T-cell (primary cell): Measurements from ENCODE around the gene RNASEH2B. TPM values are rescaled to one million over a fixed set of nuclear protein-coding genes. Genes with fewer than 3 reads are reported as not detected.

Experiments
- ATAC-seq, 4 experiments: fragments of 200-7000 bp in 3 of 4; fragments of 150-1000 bp in 1 of 4; cut with Tn5 transposase; replicated peaks in 1 of 4; 1 replicate in 3 of 4; 2 replicates in 1 of 4; pipeline ENCODE4 v1.10.0; 2021; ENCODE audit warnings: moderate library complexity in 3 of 4, mild to moderate bottlenecking in 2 of 4, moderate number of reproducible peaks in 1 of 4
- CTCF ChIA-PET, 2 donors: fragments of 300-600 bp; sonication (Branson Sonifier 250); formaldehyde crosslinking; loops; one replicate each; lab custom pipeline; 2022; ENCODE audit warnings: antibody characterized with exemption in 2 of 2; lab: Charles Lee
- POLR2A ChIA-PET, 2 donors: fragments of 300-600 bp; sonication (Branson Sonifier 250); formaldehyde crosslinking; loops; one replicate each; lab custom pipeline; 2022; ENCODE audit warnings: antibody characterized with exemption in 2 of 2; lab: Charles Lee
- DNase-seq, 35 experiments: peaks; one replicate each; pipeline versions ENCODE4 v3.0.0 to v3.0.0-alpha.2; 2013 to 2023
- H3K27ac ChIP-seq: one replicate; pipeline ENCODE4 v1.5.1; 2013; ENCODE audit warnings: low read length
- H3K27me3 ChIP-seq, 2 experiments: replicated peaks in 1 of 2; 1 replicate in 1 of 2; 2 replicates in 1 of 2; pipeline versions ENCODE4 v1.6.1 to v1.7.0; 2013; ENCODE audit warnings: low read length in 1 of 2, mixed read lengths in 1 of 2; ENCODE audit not compliant: control insufficient read depth in 2 of 2, insufficient read depth in 2 of 2; ENCODE audit errors: extremely low read depth in 1 of 2
- H3K36me3 ChIP-seq, 2 donors: 1 replicate in 1 of 2; 2 replicates in 1 of 2; pipeline versions ENCODE4 v1.6.1 to v1.7.0; 2013; ENCODE audit warnings: low read length in 1 of 2; ENCODE audit not compliant: control insufficient read depth in 2 of 2, insufficient read depth in 1 of 2; ENCODE audit errors: extremely low read depth in 1 of 2
- H3K4me1 ChIP-seq, 2 experiments: 1 replicate in 1 of 2; 2 replicates in 1 of 2; pipeline versions ENCODE4 v1.6.1 to v1.7.0; 2013; ENCODE audit warnings: low read length in 2 of 2, mixed read lengths in 1 of 2; ENCODE audit not compliant: insufficient read depth in 2 of 2, control insufficient read depth in 1 of 2; ENCODE audit errors: extremely low read depth in 1 of 2
- H3K4me3 ChIP-seq, 2 donors: 1 replicate in 1 of 2; 2 replicates in 1 of 2; pipeline versions ENCODE4 v1.5.1 to v1.7.0; 2013; ENCODE audit warnings: mild to moderate bottlenecking in 2 of 2, low read length in 1 of 2, moderate library complexity in 1 of 2; ENCODE audit not compliant: control insufficient read depth in 1 of 2; ENCODE audit errors: extremely low read depth in 1 of 2
- H3K9me3 ChIP-seq: 2 replicates; pipeline ENCODE4 v1.7.0; 2013
- H3K27ac Mint-ChIP-seq, 2 donors: one replicate each; pipeline ENCODE4 v1.8.0; 2020 to 2021; ENCODE audit warnings: mild to moderate bottlenecking in 2 of 2, mixed read lengths in 2 of 2
- H3K27me3 Mint-ChIP-seq, 2 donors: one replicate each; pipeline ENCODE4 v1.8.0; 2021 to 2022; ENCODE audit warnings: mixed read lengths in 2 of 2
- H3K36me3 Mint-ChIP-seq: one replicate; pipeline ENCODE4 v1.8.0; 2021; ENCODE audit warnings: mixed read lengths
- H3K4me1 Mint-ChIP-seq, 3 donors: one replicate each; pipeline ENCODE4 v1.8.0; 2020 to 2022; ENCODE audit warnings: mixed read lengths in 3 of 3, mild to moderate bottlenecking in 1 of 3
- H3K4me3 Mint-ChIP-seq, 3 donors: one replicate each; pipeline ENCODE4 v1.8.0; 2020 to 2022; ENCODE audit warnings: mild to moderate bottlenecking in 3 of 3, mixed read lengths in 3 of 3, moderate library complexity in 3 of 3
- H3K9me3 Mint-ChIP-seq, 3 donors: one replicate each; pipeline ENCODE4 v1.8.0; 2020 to 2022; ENCODE audit warnings: mixed read lengths in 3 of 3
- WGBS: methylation state at CpG from one replicate; pipeline ENCODE4 v1.1.5; 2013; ENCODE audit warnings: missing lambda C conversion rate; ENCODE audit not compliant: insufficient coverage; 5-methylcytosine and 5-hydroxymethylcytosine counted together
- total RNA-seq, 35 experiments: library from RNA in 6 of 35; stranded (reverse) in 6 of 35; fragments of 120-200 nt in 1 of 35; gene quantifications; one replicate each; pipeline versions ENCODE4 v1.2.1 to v1.2.4 and lab custom pipeline; 2013 to 2026

The RNASEH2B gene
- total RNA-seq, 5 donors from 2014 or later (not counting 1 experiment from before 2014, with no cell fraction given), result 60.5 to 90.2 (median 68.6) TPM

DNA sequence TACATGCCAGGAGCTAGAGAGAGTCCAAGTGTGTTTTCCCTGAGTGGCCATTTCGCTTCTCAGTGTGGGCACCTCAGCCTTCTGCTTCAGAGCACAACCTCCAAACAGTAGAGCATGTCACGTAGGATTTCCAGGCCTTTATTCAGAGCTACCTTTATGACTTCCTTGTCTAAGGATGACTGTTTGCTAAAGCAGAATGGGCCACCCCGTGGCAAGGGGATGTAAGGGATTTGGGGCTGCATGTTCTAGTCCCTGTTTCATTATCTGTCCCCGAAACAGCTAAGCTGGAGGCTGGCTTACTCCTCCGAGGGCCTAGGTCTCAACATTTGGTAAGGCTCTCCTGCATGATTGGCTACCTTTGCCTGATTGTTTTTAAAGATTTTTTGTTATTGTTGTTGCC is 6.0 kb downstream of the RNASEH2B start:
- no peaks in the 10 kb centered on the region for H3K27me3 ChIP-seq
- ChIA-PET CTCF (interaction anchor here (0.6 to 4.6 kb wide), 7 partner anchors 23 to 939 kb away, joined by 3 to 69 read pairs (median 7); no protein-coding TSS in a partner anchor), POLR2A (interaction anchor here in 1 of 2 donors (1.3 kb wide), 1 partner anchor 9 kb away, joined by 3 read pairs; no protein-coding TSS in a partner anchor)
- H3K36me3 Mint-ChIP-seq, result peaks cover 6% of the 10 kb centered on the region
- peak overlapping the region; percentile 50 to 76 for H3K27ac Mint-ChIP-seq
- peaks cover 34 to 44% of the 10 kb centered on the region in 2 experiments for H3K4me1 ChIP-seq
- H3K27ac ChIP-seq, result peak overlapping the region; percentile 43
- H3K9me3 Mint-ChIP-seq, result no peaks in the 10 kb centered on the region
- H3K4me1 Mint-ChIP-seq, result peaks cover 76 to 86% (median 85%) of the 10 kb centered on the region in 3 donors
- no peaks in the 10 kb centered on the region for H3K9me3 ChIP-seq
- ATAC-seq (no peak), DNase-seq (peak in 13 of 35 experiments; percentile 11 to 43 (median 26))
- no peaks in the 10 kb centered on the region for H3K36me3 ChIP-seq
- H3K27me3 Mint-ChIP-seq, result no peaks in the 10 kb centered on the region
- 70% methylated on average over 2 of the region's 5 CpGs for WGBS
- no peak overlapping the region for H3K4me3 ChIP-seq
- peak overlapping the region in 1 of 3 donors; percentile 66 for H3K4me3 Mint-ChIP-seq

DNA sequence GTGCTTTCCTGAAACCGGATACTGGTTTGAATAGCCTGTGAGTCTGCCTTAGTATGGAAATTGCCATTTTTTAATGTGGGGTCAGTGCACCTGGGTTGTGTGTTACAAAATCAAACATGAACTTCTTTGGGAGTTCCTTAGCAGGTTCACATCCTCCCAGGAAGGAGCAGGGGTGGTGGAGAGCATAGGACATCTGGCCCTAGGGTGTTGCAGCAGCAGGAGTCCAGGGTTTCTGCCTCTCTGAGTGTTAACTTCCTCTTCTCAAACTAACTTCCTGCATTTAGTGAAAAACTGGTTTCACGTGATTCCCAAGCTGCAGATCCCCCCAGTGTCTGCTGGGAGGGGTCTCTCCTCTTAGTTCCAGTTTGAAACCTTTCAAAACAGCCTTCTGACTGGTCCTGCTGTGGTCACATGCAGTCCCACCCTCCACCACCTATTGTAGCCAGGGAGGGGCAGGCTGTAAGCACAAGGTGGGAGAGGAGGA is 7.2 kb downstream of the RNASEH2B start:
- H3K36me3 Mint-ChIP-seq, result peaks cover 10% of the 10 kb centered on the region
- H3K4me3 ChIP-seq, result no peak overlapping the region
- H3K36me3 ChIP-seq, result no peaks in the 10 kb centered on the region
- peaks cover 33 to 37% of the 10 kb centered on the region in 2 experiments for H3K4me1 ChIP-seq
- peaks cover 64 to 78% (median 77%) of the 10 kb centered on the region in 3 donors for H3K4me1 Mint-ChIP-seq
- 20% methylated on average over 1 of the region's 2 CpGs for WGBS
- ChIA-PET CTCF (interaction anchor here in 1 of 2 donors (0.6 to 2.4 kb wide), 4 partner anchors 152 to 940 kb away, joined by 3 to 8 read pairs (median 4); no protein-coding TSS in a partner anchor), POLR2A (no interaction called here)
- no peaks in the 10 kb centered on the region for H3K27me3 Mint-ChIP-seq
- DNase-seq (peak in 2 of 35 experiments; percentile 20 to 27), ATAC-seq (peak in 2 of 4 experiments; percentile 16)
- peaks cover under 1% of the 10 kb centered on the region for H3K9me3 ChIP-seq
- peak overlapping the region; percentile 5 for H3K27ac ChIP-seq
- H3K4me3 Mint-ChIP-seq, result peak overlapping the region; percentile 54 to 66 (median 62)
- H3K27ac Mint-ChIP-seq, result peak overlapping the region; percentile 90 to 92
- H3K27me3 ChIP-seq, result no peaks in the 10 kb centered on the region
- H3K9me3 Mint-ChIP-seq, result peaks cover 0 to 3% (median 2%) of the 10 kb centered on the region in 3 donors

DNA sequence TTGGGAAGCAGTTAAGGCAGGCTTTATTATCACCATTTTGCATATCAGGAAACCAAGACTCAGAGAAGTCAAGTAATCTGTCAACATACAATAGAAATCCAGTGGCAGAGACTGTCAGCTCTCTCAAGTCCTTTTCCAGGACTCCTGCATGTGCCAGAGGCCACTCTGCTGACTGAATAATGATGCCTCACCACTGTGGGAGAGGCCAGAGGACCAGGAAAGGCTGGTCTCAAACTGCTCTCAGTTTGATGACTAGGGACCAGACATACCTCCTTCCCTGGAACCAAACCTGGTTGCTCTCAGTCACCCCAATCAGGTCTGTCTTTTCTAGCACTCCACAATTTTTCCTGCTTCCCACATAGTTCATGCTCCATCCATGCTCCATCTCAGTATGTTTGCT is 8.0 kb downstream of the RNASEH2B start:
- Histone ChIP-seq H3K27me3 (no peaks in the 10 kb centered on the region), H3K9me3 (peaks cover 7% of the 10 kb centered on the region), H3K4me3 (no peak overlapping the region), H3K36me3 (no peaks in the 10 kb centered on the region), H3K4me1 (peaks cover 25 to 37% of the 10 kb centered on the region in 2 experiments), H3K27ac (no peak overlapping the region)
- CTCF ChIA-PET, result interaction anchor here (0.6 to 2.4 kb wide), 4 partner anchors 9 to 941 kb away, joined by 3 to 8 read pairs (median 4); no protein-coding TSS in a partner anchor
- peaks cover 18% of the 10 kb centered on the region for H3K36me3 Mint-ChIP-seq
- DNase-seq, result no peak
- H3K27me3 Mint-ChIP-seq, result no peaks in the 10 kb centered on the region
- POLR2A ChIA-PET, result no interaction called here
- peaks cover 56 to 69% (median 69%) of the 10 kb centered on the region in 3 donors for H3K4me1 Mint-ChIP-seq
- peaks cover 6 to 11% (median 9%) of the 10 kb centered on the region in 3 donors for H3K9me3 Mint-ChIP-seq
- ATAC-seq, result no peak
- peak overlapping the region in 1 of 3 donors; percentile 66 for H3K4me3 Mint-ChIP-seq
- H3K27ac Mint-ChIP-seq, result peak overlapping the region in 1 of 2 donors; percentile 22

DNA sequence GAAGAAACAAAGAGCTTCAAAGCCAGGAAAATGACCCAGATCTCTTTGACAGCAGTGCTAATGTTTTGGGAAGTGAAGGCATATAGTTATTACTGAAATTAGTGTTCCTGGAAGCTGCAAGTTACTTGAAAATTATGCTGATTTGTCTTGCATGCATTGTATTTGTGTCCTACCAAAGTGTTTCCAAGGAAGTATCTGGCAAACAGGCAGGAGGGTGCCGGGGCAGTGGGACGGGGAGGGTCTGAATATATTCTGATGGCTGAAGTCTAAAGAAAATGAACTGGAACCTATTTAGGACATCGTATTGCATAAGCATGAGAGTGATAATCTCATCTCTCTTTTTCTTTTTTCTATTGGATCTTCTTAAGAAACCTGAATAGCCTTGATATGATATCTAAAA is 9.0 kb downstream of the RNASEH2B start:
- CTCF ChIA-PET, result interaction anchor here (1.5 to 2.4 kb wide), 2 partner anchors 10 to 942 kb away, joined by 3 to 8 read pairs; no protein-coding TSS in a partner anchor
- H3K4me3 Mint-ChIP-seq, result peak overlapping the region in 1 of 3 donors; percentile 66
- peaks cover 55 to 65% (median 63%) of the 10 kb centered on the region in 3 donors for H3K4me1 Mint-ChIP-seq
- Histone ChIP-seq H3K27me3 (no peaks in the 10 kb centered on the region), H3K27ac (no peak overlapping the region), H3K4me1 (peaks cover 25 to 37% of the 10 kb centered on the region in 2 experiments), H3K36me3 (no peaks in the 10 kb centered on the region), H3K4me3 (no peak overlapping the region), H3K9me3 (peaks cover 17% of the 10 kb centered on the region)
- DNase-seq, result no peak
- H3K36me3 Mint-ChIP-seq, result peaks cover 28% of the 10 kb centered on the region
- no peak overlapping the region for H3K27ac Mint-ChIP-seq
- H3K27me3 Mint-ChIP-seq, result no peaks in the 10 kb centered on the region
- no peak for ATAC-seq
- POLR2A ChIA-PET, result no interaction called here
- 100% methylated on average over 1 of the region's 3 CpGs for WGBS
- peaks cover 8 to 21% (median 17%) of the 10 kb centered on the region in 3 donors for H3K9me3 Mint-ChIP-seq

DNA sequence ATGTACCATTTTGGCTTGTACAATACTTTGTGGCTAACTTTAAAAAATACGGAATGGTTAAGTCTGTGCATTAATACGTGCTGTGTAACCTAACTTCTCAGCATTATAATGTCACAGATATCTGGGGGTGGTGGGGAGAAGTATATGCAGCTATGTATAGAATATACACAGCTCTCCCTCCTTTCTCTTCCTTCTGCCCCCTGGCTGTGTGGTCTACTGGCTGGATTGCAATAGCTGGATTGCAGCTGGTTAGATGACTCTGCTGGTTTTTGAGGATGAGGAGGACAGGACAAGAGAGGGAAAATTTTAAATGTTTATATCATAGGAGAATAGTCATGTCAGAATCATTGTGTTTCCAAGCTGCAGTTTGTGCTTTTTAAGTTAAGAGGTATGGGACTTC is 9.7 kb downstream of the RNASEH2B start:
- H3K36me3 Mint-ChIP-seq, result peaks cover 34% of the 10 kb centered on the region

DNA sequence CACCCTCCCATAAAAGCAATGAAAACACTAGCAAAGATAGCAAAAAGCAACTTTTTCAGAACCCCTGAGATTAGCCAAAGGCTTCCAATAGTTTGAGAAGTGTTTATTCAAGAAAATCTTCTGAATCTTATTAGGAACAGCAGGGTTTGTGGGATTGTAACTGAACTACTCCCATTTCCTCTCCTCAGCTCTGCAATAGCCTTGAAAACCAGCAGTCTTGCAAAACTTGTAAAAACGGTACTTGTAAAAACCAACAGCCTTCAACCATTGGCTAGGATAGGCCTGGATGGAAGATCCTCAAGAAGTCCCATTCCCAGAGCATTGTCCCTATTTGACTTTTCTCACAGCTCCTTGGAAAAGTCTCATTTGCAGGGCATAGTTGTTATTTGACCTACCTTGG is 12.1 kb downstream of the RNASEH2B start:
- DNase-seq, result no peak
- ChIA-PET CTCF (interaction anchor here in 1 of 2 donors (1.4 kb wide), 1 partner anchor 10 kb away, joined by 4 read pairs; no protein-coding TSS in a partner anchor), POLR2A (interaction anchor here in 1 of 2 donors (0.6 kb wide), 1 partner anchor 936 kb away, joined by 3 read pairs; no protein-coding TSS in a partner anchor)
- WGBS, result 100% methylated on average over 1 of the region's 1 CpG
- H3K4me1 ChIP-seq, result peaks cover 13 to 14% of the 10 kb centered on the region in 2 experiments
- H3K4me1 Mint-ChIP-seq, result peaks cover 48 to 52% (median 50%) of the 10 kb centered on the region in 3 donors
- peaks cover 12 to 35% (median 25%) of the 10 kb centered on the region in 3 donors for H3K9me3 Mint-ChIP-seq
- no peak for ATAC-seq
- peaks cover 39% of the 10 kb centered on the region for H3K36me3 Mint-ChIP-seq
- no peak overlapping the region for H3K27ac Mint-ChIP-seq
- H3K27me3 Mint-ChIP-seq, result no peaks in the 10 kb centered on the region
- H3K9me3 ChIP-seq, result peaks cover 21% of the 10 kb centered on the region
- no peaks in the 10 kb centered on the region for H3K27me3 ChIP-seq
- H3K4me3 ChIP-seq, result no peak overlapping the region
- H3K4me3 Mint-ChIP-seq, result no peak overlapping the region
- H3K36me3 ChIP-seq, result no peaks in the 10 kb centered on the region
- H3K27ac ChIP-seq, result no peak overlapping the region

More for the DNA sequence above, 9.7 kb downstream of the RNASEH2B start:
- no peaks in the 10 kb centered on the region for H3K27me3 Mint-ChIP-seq
- Histone ChIP-seq H3K36me3 (no peaks in the 10 kb centered on the region), H3K27me3 (no peaks in the 10 kb centered on the region), H3K9me3 (peaks cover 21% of the 10 kb centered on the region), H3K4me1 (peaks cover 25 to 37% of the 10 kb centered on the region in 2 experiments), H3K4me3 (no peak overlapping the region), H3K27ac (no peak overlapping the region)
- DNase-seq, result no peak
- H3K4me3 Mint-ChIP-seq, result no peak overlapping the region
- WGBS, result no CpG with 5 or more reads among the region's 2 CpGs
- peaks cover 11 to 26% (median 21%) of the 10 kb centered on the region in 3 donors for H3K9me3 Mint-ChIP-seq
- POLR2A ChIA-PET, result no interaction called here
- ATAC-seq, result no peak
- peaks cover 56 to 59% (median 59%) of the 10 kb centered on the region in 3 donors for H3K4me1 Mint-ChIP-seq
- H3K27ac Mint-ChIP-seq, result no peak overlapping the region
- CTCF ChIA-PET, result no interaction called here
